HG03175 (cell line): ENCODE measurements around the gene GRID1.
"Not testable (repeated sequence)": the region's sequence is repeated elsewhere in the genome, so short reads cannot be mapped to it uniquely, and the experiment has no call there.

Experiments used
- ATAC-seq: cut with Tn5 transposase; IDR thresholded peaks from one replicate; pipeline ENCODE4 v1.9.1; 2021; ENCODE audit warnings: mild to moderate bottlenecking, moderate library complexity; ENCODE audit not compliant: unreplicated experiment

The GRID1 gene

GRCh38 chr10:86255405-86256251, 111.0 kb downstream of the GRID1 start:
- no peak for ATAC-seq

GRCh38 chr10:86254526-86255174, 111.9 kb downstream of the GRID1 start:
- no peak for ATAC-seq

- no peak for ATAC-seq
Observed at GRCh38 chr10:86254081-86254480, 112.5 kb downstream of the GRID1 start.

GRCh38 chr10:86253091-86254072, 113.2 kb downstream of the GRID1 start:
- ATAC-seq: no peak

DNA sequence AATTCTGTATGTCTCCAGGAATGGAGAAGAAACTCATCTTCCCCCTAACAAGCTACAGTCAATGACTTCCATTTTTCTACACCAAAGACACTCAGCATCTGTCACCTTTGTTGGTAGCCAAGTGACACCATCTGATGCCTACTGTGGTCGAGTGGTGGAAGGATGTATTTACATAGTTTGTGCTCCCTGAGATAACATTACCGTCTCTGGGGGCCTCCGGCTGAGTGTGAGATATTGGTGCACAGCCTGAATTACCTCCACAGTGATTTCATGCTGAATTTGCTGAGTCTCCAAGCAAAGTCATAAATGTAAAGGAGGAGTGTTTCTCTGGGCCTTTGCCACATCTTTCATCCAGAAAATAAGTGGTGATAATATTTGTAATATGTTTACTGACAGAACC, 114.0 kb downstream of the GRID1 start:
- ATAC-seq: no peak

- no peak for ATAC-seq
Observed at GRCh38 chr10:86252079-86252478, 114.5 kb downstream of the GRID1 start.

GRCh38 chr10:86251426-86251825, 115.2 kb downstream of the GRID1 start:
- ATAC-seq: no peak

DNA sequence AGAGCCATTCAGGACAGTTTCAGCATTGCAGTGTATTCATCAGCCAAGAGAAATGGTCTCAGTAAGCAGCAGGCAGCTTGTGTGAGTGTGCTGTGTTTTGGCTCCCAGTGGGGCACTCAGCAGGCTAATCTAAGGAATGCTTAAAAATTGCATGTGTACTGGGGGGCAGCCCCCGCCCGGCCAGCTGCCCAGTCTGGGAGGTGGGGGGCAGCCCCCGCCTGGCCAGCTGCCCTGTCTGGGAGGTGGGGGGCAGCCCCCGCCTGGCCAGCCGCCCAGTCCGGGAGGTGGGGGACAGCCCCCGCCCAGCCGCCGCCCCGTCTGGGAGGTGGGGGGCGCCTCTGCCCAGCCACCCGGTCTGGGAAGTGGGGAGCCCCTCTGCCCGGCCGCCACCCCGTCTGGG, 116.2 kb downstream of the GRID1 start:
- ATAC-seq: no peak

GRCh38 chr10:86249794-86250193, 116.8 kb downstream of the GRID1 start:
- no peak for ATAC-seq

DNA sequence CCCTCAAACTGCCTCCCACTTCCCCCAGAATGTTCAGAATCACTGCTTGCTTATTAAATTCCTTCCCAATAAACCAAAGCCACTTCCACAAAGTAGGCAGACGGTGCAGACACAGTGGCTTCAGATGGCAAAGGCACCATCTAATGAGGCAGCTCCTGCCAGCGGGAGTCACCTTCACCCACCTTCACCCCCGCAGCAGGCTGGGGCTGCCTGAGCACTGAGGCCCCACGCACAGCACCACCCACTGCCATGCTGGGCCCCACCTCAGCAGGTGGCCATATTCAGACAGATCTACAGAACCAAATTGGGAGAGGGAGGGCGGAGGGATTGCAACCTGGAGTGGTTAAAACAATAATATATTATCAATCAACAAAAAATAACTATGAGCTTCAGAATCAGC, 118.5 kb downstream of the GRID1 start:
- ATAC-seq: no peak

DNA sequence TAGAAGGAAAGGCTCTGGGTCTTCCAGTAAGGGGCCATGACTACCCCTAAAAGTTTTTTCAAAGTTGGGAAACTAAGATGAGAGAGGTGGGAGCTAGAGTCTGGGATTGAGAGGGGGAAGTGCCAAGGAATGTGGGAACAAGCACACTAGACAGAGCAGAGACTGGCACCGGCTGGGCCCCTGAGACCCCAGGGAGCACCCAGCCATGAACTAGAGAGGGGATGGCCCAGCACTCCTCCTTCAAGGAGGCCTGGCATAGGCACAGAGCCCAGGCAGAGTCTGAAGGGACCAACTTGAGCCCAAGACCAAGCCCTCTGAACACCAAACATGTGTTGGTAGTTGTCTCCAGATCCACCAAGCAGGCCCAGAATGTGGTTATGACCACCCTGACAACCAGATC, 119.0 kb downstream of the GRID1 start:
- ATAC-seq: no peak

- no peak for ATAC-seq
Observed at GRCh38 chr10:86247073-86247472, 119.5 kb downstream of the GRID1 start.

DNA sequence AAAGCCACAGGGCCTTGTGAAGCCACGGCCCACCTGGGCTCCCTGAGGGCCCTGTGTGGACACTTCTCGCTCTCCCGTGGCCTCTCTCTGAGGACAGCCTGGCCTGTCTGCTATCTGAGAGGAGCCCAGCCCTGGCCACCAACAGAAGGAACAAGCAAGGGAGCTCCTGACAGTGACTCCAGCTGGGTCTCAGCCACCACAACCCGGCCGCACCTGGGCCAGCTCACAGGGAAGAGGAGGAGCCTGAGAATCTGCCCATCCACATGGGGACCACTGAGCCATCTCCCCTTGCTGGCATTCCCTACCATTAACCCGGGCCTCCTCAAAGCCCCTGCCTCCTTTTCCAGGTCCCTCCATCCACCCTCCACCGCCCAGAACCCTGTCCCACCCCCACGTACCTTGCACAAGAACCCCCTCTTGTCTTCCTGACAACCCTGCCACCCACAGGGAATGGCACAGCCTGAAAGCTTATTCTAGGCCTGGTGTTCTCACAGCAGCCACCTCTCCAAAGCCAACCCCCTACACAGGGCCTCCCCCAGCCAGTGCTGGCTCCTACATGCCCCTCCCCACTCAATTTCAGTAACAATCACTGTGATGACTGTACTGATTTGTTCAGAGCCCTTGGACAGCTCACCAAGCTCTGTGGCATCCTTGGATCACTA, 120.2 kb downstream of the GRID1 start:
- ATAC-seq: no peak

- no peak for ATAC-seq
Observed at GRCh38 chr10:86245015-86245394, 121.6 kb downstream of the GRID1 start.

GRCh38 chr10:86244297-86245014, 122.1 kb downstream of the GRID1 start:
- ATAC-seq: no peak

DNA sequence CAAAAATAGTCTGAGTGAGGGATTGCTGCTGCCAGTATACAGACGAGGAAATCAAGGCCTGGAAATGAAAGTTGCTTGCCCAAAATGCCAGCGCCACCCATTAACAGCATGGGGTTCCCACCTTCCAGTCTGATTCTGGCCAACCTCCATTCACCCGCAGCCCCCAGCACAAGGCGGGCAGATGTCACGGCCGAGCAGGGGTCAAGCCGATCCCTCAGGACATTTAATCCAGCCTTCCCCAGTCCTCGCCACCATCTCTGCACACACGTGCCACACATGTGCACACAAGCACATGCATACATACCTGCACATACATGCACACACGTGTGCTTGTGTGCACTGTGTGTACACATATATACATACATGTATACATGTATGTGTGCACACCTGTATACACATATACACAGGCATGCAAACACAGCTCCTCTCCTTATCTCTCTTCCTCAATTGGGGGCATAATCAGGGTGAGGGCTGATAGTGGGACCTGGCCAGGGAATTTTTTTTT, 122.9 kb downstream of the GRID1 start:
- ATAC-seq: no peak

GRCh38 chr10:86242761-86243160, 123.8 kb downstream of the GRID1 start:
- ATAC-seq: no peak

DNA sequence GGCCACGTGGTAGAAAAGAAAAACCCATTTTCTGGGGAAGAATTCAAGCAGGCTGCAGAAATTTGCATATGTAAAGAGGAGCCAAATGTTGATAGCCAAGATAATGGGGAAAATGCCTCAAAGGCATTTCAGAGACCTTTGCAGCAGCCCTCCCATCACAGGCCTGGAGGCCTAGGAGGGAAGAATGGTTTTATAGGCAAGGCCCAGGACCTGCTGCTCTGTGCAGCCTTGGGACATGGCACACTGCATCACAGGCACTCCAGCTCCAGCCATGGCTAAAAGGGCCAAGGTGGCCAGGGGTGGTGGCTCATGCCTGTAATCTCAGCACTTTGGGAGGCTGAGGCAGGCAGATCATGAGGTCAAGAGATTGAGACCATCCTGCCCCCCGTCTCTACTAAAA, 128.5 kb downstream of the GRID1 start:
- not testable (repeated sequence) for ATAC-seq

- no peak for ATAC-seq
Observed at GRCh38 chr10:86234541-86235270, 131.9 kb downstream of the GRID1 start.
